NCI-H2029 (cell line): Measurements from ENCODE around the gene SLC6A20.
"Not testable (repeated sequence)": the region's sequence is repeated elsewhere in the genome, so short reads cannot be mapped to it uniquely, and the experiment has no call there.

Source experiments
- DNase-seq: peaks from one replicate; lab custom pipeline; 2025; lab: John Stamatoyannopoulos, UW

The SLC6A20 gene

DNA sequence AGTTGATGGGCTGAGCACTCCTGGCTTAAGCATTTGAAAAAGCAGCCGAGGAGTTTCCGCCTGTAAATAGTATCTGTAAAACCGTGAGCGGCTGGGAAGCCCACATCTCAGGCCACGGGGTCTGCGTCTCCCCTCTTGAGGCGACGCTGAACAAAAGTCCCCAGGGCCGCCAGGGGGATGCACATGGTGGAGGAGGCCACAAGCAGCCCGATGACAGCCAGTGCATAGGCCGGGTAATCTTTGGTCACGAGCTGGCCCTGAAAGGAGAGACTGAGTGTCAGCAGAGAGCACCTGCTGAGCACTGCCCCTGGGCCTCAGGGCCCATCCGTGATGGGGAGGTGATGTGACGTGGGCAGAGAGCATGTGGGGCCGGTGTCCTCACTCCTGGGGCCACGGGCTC lies 37.5 kb downstream of the SLC6A20 start:
- DNase-seq = no peak

- DNase-seq = not testable (repeated sequence)
Measured at GRCh38 chr3:45757141-45757540, 39.2 kb downstream of the SLC6A20 start.

GRCh38 chr3:45756055-45756454 lies 40.3 kb downstream of the SLC6A20 start:
- DNase-seq = no peak

DNA sequence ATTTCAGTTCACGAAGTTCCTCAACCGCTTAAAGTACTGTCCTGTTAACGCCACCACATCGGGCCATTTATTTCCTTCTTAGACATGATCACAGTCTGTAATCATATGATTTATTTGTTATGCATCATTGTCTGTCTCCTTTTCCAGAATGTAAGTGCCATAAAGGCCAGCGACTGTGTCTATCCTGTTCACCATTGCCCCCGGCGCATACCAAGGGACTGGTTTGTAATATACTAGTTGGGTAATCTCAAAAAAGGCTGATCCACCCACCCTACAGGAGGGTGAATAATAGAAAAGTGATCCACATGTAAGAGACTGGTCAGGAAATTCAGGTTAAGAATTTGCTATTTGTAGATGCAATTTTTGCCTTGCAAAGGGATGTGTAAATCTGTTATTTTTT lies 41.9 kb downstream of the SLC6A20 start:
- DNase-seq = no peak

- DNase-seq = no peak
Measured at GRCh38 chr3:45753095-45753494, 43.2 kb downstream of the SLC6A20 start.

GRCh38 chr3:45751537-45752242 lies 44.6 kb downstream of the SLC6A20 start:
- no peak for DNase-seq

DNA sequence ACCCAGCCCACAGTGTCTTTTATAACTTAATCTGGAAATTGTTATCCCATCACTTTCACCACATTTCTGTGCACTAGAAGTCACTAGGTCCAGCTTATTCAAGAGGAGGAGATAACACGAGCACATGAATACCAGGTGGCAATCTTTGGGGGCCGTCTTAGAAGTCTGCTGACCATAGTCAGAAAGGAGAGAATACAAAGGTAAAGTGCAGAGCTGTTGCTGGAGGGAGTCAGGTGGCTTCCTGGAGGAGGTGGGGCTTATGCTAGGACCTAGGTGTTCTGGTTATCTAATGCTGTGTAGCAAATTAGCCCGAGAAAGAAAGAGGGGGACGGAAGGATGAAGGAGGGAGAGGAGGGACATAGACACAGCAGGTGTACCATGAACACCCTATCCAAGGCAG lies 46.5 kb downstream of the SLC6A20 start:
- DNase-seq = no peak

DNA sequence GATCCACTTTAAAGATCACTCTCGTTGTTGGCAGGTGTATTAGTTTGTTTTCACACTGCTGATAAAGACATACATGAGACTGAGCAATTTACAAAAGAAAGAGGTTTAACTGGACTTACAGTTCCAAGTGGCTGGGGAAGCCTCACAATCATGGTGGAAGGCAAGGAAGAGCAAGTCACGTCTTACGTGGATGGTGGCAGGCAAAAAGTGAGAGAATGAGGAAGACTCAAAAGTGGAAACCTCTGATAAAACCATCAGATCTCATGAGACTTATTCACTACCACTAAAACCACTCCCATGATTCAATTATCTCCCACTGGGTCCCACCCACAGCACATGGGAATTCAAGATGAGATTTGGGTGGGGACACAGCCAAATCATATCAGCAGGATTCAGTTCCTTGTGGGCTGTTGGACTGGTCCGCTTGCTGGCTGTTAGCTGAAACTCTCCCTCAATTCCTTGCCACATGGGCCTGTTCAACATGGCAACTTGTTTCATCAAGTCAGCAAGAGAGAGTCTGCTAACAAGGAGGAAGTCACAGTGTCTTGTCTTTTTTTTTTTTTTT lies 47.2 kb downstream of the SLC6A20 start:
- not testable (repeated sequence) for DNase-seq

DNA sequence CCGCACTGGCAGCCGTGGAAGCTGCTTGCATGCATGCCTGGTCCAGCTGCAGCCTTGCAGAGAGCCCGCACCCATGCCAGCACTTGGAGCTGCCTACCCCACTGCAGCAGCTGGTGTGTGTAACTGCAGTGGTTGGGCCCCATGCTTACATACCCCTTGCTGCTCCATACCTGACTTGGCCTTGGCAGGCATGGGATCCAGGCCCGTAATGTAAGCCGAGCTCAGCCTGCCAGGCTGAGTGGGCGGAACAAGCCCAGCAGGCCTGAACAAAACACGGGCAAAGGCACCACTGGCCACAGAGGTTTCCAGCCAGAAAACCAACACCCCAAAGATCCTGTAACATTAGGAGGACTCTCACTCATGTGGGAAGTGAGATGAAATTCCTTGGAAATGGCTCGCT lies 48.3 kb downstream of the SLC6A20 start:
- DNase-seq = no peak

DNA sequence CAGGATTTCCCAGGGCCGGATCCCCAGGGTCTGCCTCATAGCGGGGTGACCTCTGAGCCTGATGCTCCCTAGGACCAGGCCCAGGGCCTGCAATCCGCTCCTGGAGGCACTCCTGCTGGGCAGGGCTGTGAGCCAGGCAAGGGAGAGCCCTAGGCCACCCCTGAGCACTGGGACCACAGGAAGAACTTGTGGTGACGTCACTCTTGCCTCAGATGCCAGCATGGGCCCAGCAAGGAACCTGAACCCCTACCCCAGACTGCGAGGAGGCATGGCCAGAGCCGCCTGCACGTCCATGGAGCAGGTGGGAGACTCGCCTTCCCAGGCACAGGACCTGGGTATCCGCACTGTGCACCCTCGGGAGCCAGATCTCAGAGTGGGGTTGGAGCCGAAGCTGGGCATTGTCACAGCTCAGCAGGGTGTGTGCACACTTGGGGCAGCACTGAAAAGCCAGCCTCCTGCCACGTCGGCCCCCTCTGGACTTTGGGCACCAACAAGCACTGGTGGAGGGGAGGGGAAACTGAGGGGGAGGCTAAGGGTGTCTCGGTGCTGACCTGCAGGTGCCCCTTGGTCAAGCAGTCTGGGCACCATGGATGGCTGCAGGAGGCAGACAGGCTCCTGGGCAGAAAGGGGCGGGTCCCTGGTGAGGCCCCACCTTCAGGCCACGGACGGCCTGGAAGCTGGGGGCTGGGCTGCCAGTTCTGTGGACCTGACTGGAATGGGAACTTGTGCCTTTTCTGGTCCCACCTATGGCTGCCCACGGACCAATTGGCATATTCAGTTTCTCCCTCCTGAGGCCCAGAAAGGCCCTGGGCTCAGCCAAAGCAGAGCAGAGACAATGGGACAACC lies 49.3 kb downstream of the SLC6A20 start:
- no peak for DNase-seq

DNA sequence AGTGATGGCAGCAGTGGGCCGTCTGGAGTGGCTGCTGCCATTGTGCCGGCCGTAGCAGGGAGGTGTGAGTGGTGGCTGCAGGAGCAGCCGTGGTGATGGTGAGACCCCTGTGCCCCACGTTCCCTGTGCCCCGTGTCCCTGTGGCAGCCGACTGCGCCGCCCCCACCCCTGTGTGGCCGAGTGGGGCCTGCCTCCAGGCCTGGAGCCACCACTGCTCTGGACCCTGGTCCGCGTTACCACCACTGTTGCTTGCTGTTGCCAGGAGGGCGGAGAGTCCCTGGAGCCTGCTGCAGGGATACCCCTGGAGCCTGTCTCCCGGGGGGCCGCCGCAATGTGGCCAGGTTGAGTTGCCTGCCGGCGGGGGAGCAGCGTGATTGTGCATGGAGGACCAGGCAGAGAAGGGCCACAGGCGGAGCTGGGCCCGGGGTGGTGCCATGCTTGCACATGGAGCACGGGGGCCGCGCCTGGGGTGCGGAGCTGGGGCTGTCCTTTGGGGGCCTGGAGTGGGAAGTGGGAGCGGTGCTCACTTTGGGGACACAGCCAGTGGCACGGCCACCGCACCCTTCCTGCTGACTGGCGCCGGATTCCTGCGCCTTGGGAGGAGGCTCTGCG lies 50.1 kb downstream of the SLC6A20 start:
- DNase-seq = no peak

- DNase-seq = no peak
Measured at GRCh38 chr3:45742461-45743089, 53.8 kb downstream of the SLC6A20 start.

DNA sequence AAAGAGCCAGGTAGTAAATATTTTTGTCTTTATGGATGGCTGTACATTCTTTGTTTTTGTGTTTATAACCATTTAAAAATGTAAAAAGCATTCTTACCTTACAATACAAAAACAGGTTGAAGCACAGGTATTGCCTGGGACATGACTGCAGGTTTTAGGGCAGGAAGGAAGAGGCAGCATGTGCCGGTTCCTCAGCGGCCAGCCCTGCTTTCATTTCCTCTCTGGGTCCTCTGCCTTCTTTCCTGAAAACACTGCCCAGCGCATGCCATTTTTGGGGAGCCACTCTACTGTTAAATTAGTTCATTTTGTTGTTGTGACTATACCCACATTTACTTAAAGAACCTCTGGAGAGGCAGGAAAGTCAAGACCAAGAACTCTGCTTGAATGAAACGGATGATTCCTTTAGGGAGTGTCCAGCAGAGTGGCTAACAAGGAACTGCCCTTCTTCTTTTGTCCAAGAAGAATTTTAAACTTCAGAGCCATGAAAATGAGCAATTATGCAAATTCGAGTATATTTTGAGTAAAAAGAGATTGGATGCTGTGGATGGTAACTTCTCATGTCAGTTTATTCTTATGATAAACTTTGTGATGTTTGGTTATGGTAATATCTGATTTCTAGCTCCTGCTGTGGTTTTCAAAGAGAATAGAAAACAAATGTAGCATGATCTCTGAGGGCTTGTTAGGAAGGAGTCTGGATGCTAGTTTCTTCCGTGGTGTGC lies 54.4 kb downstream of the SLC6A20 start:
- DNase-seq = no peak

- DNase-seq = no peak
Measured at GRCh38 chr3:45741247-45741646, 55.1 kb downstream of the SLC6A20 start.

GRCh38 chr3:45739991-45740390 lies 56.3 kb downstream of the SLC6A20 start:
- DNase-seq = no peak

DNA sequence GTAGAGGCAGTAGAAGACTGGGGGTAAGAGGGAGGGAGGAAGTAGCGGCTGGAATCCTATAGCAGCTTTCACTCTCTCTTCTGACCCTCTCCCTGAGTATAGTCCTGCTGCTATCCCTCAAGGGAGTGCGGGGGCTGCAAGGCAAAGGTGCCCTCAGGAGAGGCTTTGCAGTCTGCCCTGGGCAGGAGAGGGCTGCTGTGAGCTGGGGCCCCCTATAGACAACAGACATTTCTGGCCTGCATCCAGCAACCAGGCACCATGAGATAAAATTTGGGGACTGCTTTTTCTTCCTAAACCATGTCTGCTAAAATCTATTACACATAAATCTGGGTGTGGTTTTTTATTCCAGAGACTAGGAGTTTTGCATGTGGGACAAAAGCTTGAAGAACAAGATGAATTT lies 59.1 kb downstream of the SLC6A20 start:
- no peak for DNase-seq

DNA sequence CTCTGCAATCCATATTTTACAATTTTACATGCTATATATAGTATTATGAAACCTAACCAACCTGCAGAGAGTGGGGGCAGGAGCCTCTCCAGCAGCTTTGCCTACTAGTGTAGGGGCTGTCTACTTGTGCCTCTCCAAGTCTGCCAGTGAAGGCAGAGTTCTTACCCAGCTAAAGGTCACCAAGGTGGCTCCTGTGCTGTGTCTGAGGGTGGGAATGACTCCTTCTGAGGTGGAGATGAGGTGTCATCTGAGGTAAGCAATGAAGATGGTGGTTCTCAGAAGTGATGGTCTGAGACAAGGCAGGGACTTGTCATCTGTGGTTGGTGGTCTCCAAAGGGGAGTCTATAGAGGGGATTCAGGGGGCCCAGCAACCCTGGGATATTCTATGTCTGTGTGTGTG lies 59.6 kb downstream of the SLC6A20 start:
- DNase-seq = no peak

- DNase-seq = no peak
Measured at GRCh38 chr3:45730409-45731154, 65.8 kb downstream of the SLC6A20 start.

GRCh38 chr3:45729614-45730013 lies 66.7 kb downstream of the SLC6A20 start:
- no peak for DNase-seq

- DNase-seq = no peak
Measured at GRCh38 chr3:45724911-45725310, 71.4 kb downstream of the SLC6A20 start.
